DLD1 (cell line): ENCODE results near the gene PPP6C.
"Not testable (repeated sequence)": the region's sequence is repeated elsewhere in the genome, so short reads cannot be mapped to it uniquely, and the experiment has no call there.

ENCODE experiments used
- in situ Hi-C: cut with HindIII; loops from 2 replicates; pipeline ENCODE4 v1.10.0; 2017; ENCODE audit warnings: low sequenced_read_pairs

The PPP6C gene

GRCh38 chr9:125189361-125190289 lies at the start of gene PPP6C:
Gene PPP6C (minus strand): TSS chr9:125189803. CDS start chr9:125189718, 85 bp downstream.
- in situ Hi-C loops = no loop called here

GRCh38 chr9:125238915-125239446 lies 49.4 kb upstream of the PPP6C start:
- in situ Hi-C loops = no loop called here

GRCh38 chr9:125238127-125238914 lies 48.7 kb upstream of the PPP6C start:
- in situ Hi-C loops = no loop called here

- in situ Hi-C loops = not testable (repeated sequence)
Measured at GRCh38 chr9:125236520-125237159, 47.0 kb upstream of the PPP6C start.

GRCh38 chr9:125235804-125236519 lies 46.4 kb upstream of the PPP6C start:
- in situ Hi-C loops = no loop called here

GRCh38 chr9:125234099-125234498 lies 44.5 kb upstream of the PPP6C start:
- in situ Hi-C loops = not testable (repeated sequence)

GRCh38 chr9:125233678-125234077 lies 44.1 kb upstream of the PPP6C start:
- in situ Hi-C loops = no loop called here

GRCh38 chr9:125227761-125228160 lies 38.2 kb upstream of the PPP6C start:
- in situ Hi-C loops = no loop called here

GRCh38 chr9:125224858-125225257 lies 35.3 kb upstream of the PPP6C start:
- in situ Hi-C loops = not testable (repeated sequence)

- in situ Hi-C loops = no loop called here
Measured at GRCh38 chr9:125218621-125219020, 29.0 kb upstream of the PPP6C start.

- in situ Hi-C loops = no loop called here
Measured at GRCh38 chr9:125214186-125214585, 24.6 kb upstream of the PPP6C start.

GRCh38 chr9:125204477-125204876 lies 14.9 kb upstream of the PPP6C start:
- in situ Hi-C loops = no loop called here

GRCh38 chr9:125202846-125203618 lies 13.4 kb upstream of the PPP6C start:
- in situ Hi-C loops = no loop called here

GRCh38 chr9:125200216-125201047 lies 10.8 kb upstream of the PPP6C start, which contains the start of gene RABEPK:
Gene RABEPK (plus strand): TSS chr9:125200542. CDS start chr9:125203014, 2,472 bp downstream.
- in situ Hi-C loops = no loop called here

GRCh38 chr9:125195591-125195990 lies 6.0 kb upstream of the PPP6C start:
- in situ Hi-C loops = not testable (repeated sequence)

GRCh38 chr9:125194466-125194865 lies 4.9 kb upstream of the PPP6C start:
- in situ Hi-C loops = not testable (repeated sequence)

- in situ Hi-C loops = no loop called here
Measured at GRCh38 chr9:125190361-125190801, 778 bp upstream of the PPP6C start.

GRCh38 chr9:125189011-125189360 lies 617 bp downstream of the PPP6C start:
- in situ Hi-C loops = no loop called here

- in situ Hi-C loops = no loop called here
Measured at GRCh38 chr9:125183561-125183960, 6.0 kb downstream of the PPP6C start.
